Gastroesophageal sphincter (tissue), 4 donors: ENCODE measurements around the gene FBXO48. TPM values are rescaled to one million over a fixed set of nuclear protein-coding genes. Genes with fewer than 3 reads are reported as not detected.
"Not testable (repeated sequence)": the region's sequence is repeated elsewhere in the genome, so short reads cannot be mapped to it uniquely, and the experiment has no call there.

Experiments used
- ATAC-seq: fragments of 150-250 bp; one replicate; pipeline ENCODE4 v1.9.1; 2016; ENCODE audit warnings: mild to moderate bottlenecking, moderate library complexity
- H3K27ac ChIP-seq, 4 donors: fragments of 200-600 bp; sonication (generic) in 3 of 4; 1 replicate in 3 of 4; 2 replicates in 1 of 4; pipeline ENCODE4 v1.5.1; 2016 to 2019
- H3K27me3 ChIP-seq: fragments of 200-600 bp; sonication (generic); one replicate; pipeline ENCODE4 v1.5.1; 2019
- H3K36me3 ChIP-seq, 2 donors: fragments of 200-600 bp; sonication (generic); one replicate each; pipeline ENCODE4 v1.5.1; 2019; ENCODE audit warnings: control low read depth in 1 of 2
- H3K4me1 ChIP-seq, 3 donors: fragments of 200-600 bp; sonication (generic); 1 replicate in 2 of 3; 2 replicates in 1 of 3; pipeline ENCODE4 v1.5.1; 2016 to 2019; ENCODE audit warnings: control low read depth in 2 of 3
- H3K4me3 ChIP-seq, 2 donors: fragments of 200-600 bp; sonication (generic); one replicate each; pipeline ENCODE4 v1.5.1; 2019; ENCODE audit warnings: mild to moderate bottlenecking in 1 of 2, moderate library complexity in 1 of 2
- H3K9me3 ChIP-seq, 3 donors: fragments of 200-600 bp; sonication (generic); one replicate each; pipeline ENCODE4 v1.5.1; 2017 to 2019; ENCODE audit warnings: control low read depth in 2 of 3
- CTCF ChIP-seq, 4 experiments: fragments of 200-600 bp in 2 of 4; fragments of 450-650 bp in 2 of 4; sonication (generic) in 1 of 4; IDR thresholded peaks; one replicate each; pipeline ENCODE4 v1.5.1; 2017 to 2019; ENCODE audit warnings: antibody characterized with exemption in 4 of 4, mild to moderate bottlenecking in 2 of 4, moderate library complexity in 2 of 4
- EP300 ChIP-seq: sonication (generic); formaldehyde crosslinking; IDR thresholded peaks from one replicate; pipeline ENCODE4 v1.6.1; 2017; ENCODE audit warnings: antibody characterized with exemption, mild to moderate bottlenecking
- POLR2A ChIP-seq, 2 donors: fragments of 450-650 bp; IDR thresholded peaks; one replicate each; pipeline ENCODE4 v1.6.1; 2017; ENCODE audit warnings: antibody characterized with exemption in 2 of 2, mild to moderate bottlenecking in 2 of 2, moderate library complexity in 1 of 2
- POLR2AphosphoS5 ChIP-seq: sonication (generic); formaldehyde crosslinking; IDR thresholded peaks from one replicate; pipeline ENCODE4 v1.6.1; 2017; ENCODE audit warnings: antibody characterized with exemption
- WGBS, 2 donors: methylation state at CpG; one replicate each; pipeline ENCODE4 v1.1.5; 2018; ENCODE audit warnings: low coverage in 1 of 2; 5-methylcytosine and 5-hydroxymethylcytosine counted together
- total RNA-seq, 4 donors: library from RNA; depleted of rRNA; stranded (reverse); fragments of >200 nt; gene quantifications; one replicate each; pipeline ENCODE4 v1.1.0, GENCODE V29; 2016

Gene FBXO48
- total RNA-seq, 4 donors from 2014 or later = 0.35 to 1.2 (median 0.62) TPM

- Histone ChIP-seq H3K4me3 (no peak overlapping the region), H3K4me1 (no peaks in the 10 kb centered on the region), H3K27ac (no peak overlapping the region), H3K36me3 (no peaks in the 10 kb centered on the region), H3K27me3 (no peaks in the 10 kb centered on the region), H3K9me3 (peaks cover 0 to 22% (median 0%) of the 10 kb centered on the region in 3 donors)
- no peak for TF ChIP-seq EP300
- TF ChIP-seq CTCF (IDR thresholded peaks at IDR 0.05) = no peak
- no peak for TF ChIP-seq POLR2AphosphoS5
- TF ChIP-seq POLR2A (IDR thresholded peaks at IDR 0.05) = no peak
- ATAC-seq = peak; percentile 56
- 97 to 98% methylated on average over 8 to 19 of the region's 24 CpGs for WGBS, 2 donors
These were observed 18.1 kb downstream of the FBXO48 start for GRCh38 chr2:68448671-68449653.

- Histone ChIP-seq H3K4me1 (no peaks in the 10 kb centered on the region), H3K4me3 (no peak overlapping the region), H3K36me3 (no peaks in the 10 kb centered on the region), H3K27ac (no peak overlapping the region), H3K9me3 (peaks cover 0 to 22% (median 0%) of the 10 kb centered on the region in 3 donors), H3K27me3 (no peaks in the 10 kb centered on the region)
- no peak for ATAC-seq
- WGBS, 2 donors = 89 to 93% methylated on average over 5 to 13 of the region's 16 CpGs
- TF ChIP-seq EP300 = no peak
These were observed 20.0 kb downstream of the FBXO48 start for GRCh38 chr2:68447118-68447517.

- not testable (repeated sequence) for H3K4me3 ChIP-seq, H3K27me3 ChIP-seq, H3K27ac ChIP-seq, H3K36me3 ChIP-seq, H3K4me1 ChIP-seq, ATAC-seq
- WGBS, 2 donors = 81% methylated on average over 3 of the region's 3 CpGs; no CpG with 5 or more reads in 1 of the 2 donors
- peaks cover 0 to 22% (median 0%) of the 10 kb centered on the region in 3 donors for H3K9me3 ChIP-seq
These were observed 20.7 kb downstream of the FBXO48 start for GRCh38 chr2:68446425-68446824.

GRCh38 chr2:68441994-68442322 lies 25.1 kb downstream of the FBXO48 start:
- Histone ChIP-seq H3K4me1 (peaks cover 0 to 22% (median under 1%) of the 10 kb centered on the region in 3 donors), H3K36me3 (no peaks in the 10 kb centered on the region), H3K9me3 (peaks cover 0 to under 1% (median 0%) of the 10 kb centered on the region in 3 donors), H3K27ac (no peak overlapping the region), H3K27me3 (no peaks in the 10 kb centered on the region), H3K4me3 (no peak overlapping the region)
- no peak for TF ChIP-seq CTCF (IDR thresholded peaks at IDR 0.05)
- TF ChIP-seq EP300 = no peak
- no peak for TF ChIP-seq POLR2AphosphoS5
- no peak for TF ChIP-seq POLR2A (IDR thresholded peaks at IDR 0.05)
- ATAC-seq = no peak
- WGBS, 2 donors = 75 to 86% methylated on average over 2 of the region's 2 CpGs

- no peaks in the 10 kb centered on the region for H3K9me3 ChIP-seq
- H3K27me3 ChIP-seq = no peaks in the 10 kb centered on the region
- no peak overlapping the region for H3K4me3 ChIP-seq
- H3K27ac ChIP-seq = peak overlapping the region in 3 of 4 donors; percentile 23 to 54 (median 30)
- H3K4me1 ChIP-seq = peaks cover 0 to 27% (median 6%) of the 10 kb centered on the region in 3 donors
- 36 to 38% methylated on average over 5 to 6 of the region's 6 CpGs for WGBS, 2 donors
- H3K36me3 ChIP-seq = no peaks in the 10 kb centered on the region
- TF ChIP-seq EP300 (no peak), CTCF (IDR thresholded peaks at IDR 0.05) (peak; percentile 86 to 94 (median 92))
- peak; percentile 90 for ATAC-seq
These were observed 25.7 kb downstream of the FBXO48 start for GRCh38 chr2:68441179-68441993.
